Activated naive CD4-positive, alpha-beta T cell treated with anti-CD3 and anti-CD28 coated beads, Interleukin-2, amount 50 U/mL, for 16 hours (primary cell): ENCODE results near the gene TRIO.

Experiments used
- DNase-seq: peaks from one replicate; pipeline ENCODE4 v3.0.0-alpha.2; 2020

TRIO gene

GRCh38 chr5:14405267-14405666 is 262.1 kb downstream of the TRIO start:
- DNase-seq, result no peak

- DNase-seq, result no peak
Measured at GRCh38 chr5:14405706-14406553, 262.8 kb downstream of the TRIO start.

GRCh38 chr5:14406554-14406849 is 263.4 kb downstream of the TRIO start:
- DNase-seq, result no peak

GRCh38 chr5:14407051-14407450 is 263.9 kb downstream of the TRIO start:
- no peak for DNase-seq

GRCh38 chr5:14407746-14408175 is 264.6 kb downstream of the TRIO start:
- no peak for DNase-seq

- DNase-seq, result no peak
Measured at GRCh38 chr5:14408969-14409586, 265.9 kb downstream of the TRIO start.

GRCh38 chr5:14410068-14410393 is 266.9 kb downstream of the TRIO start:
- DNase-seq, result no peak

GRCh38 chr5:14410394-14411201 is 267.5 kb downstream of the TRIO start:
- no peak for DNase-seq

- no peak for DNase-seq
Measured at GRCh38 chr5:14411216-14411615, 268.1 kb downstream of the TRIO start.

GRCh38 chr5:14413331-14413750 is 270.2 kb downstream of the TRIO start:
- DNase-seq, result peak; percentile 48

GRCh38 chr5:14414007-14414406 is 270.9 kb downstream of the TRIO start:
- DNase-seq, result no peak

GRCh38 chr5:14414656-14415023 is 271.5 kb downstream of the TRIO start:
- no peak for DNase-seq

- DNase-seq, result no peak
Measured at GRCh38 chr5:14415024-14415697, 272.0 kb downstream of the TRIO start.

- no peak for DNase-seq
Measured at GRCh38 chr5:14415698-14416074, 272.5 kb downstream of the TRIO start.

GRCh38 chr5:14416621-14417275 is 273.6 kb downstream of the TRIO start:
- no peak for DNase-seq

GRCh38 chr5:14417276-14417730 is 274.2 kb downstream of the TRIO start:
- DNase-seq, result no peak

- DNase-seq, result no peak
Measured at GRCh38 chr5:14417792-14418765, 274.9 kb downstream of the TRIO start.

- no peak for DNase-seq
Measured at GRCh38 chr5:14419686-14420085, 276.5 kb downstream of the TRIO start.

GRCh38 chr5:14420101-14420811 is 277.1 kb downstream of the TRIO start:
- no peak for DNase-seq

GRCh38 chr5:14421851-14422250 is 278.7 kb downstream of the TRIO start:
- DNase-seq, result no peak
